ENCODE data around the gene SRRM5.
"Not testable (repeated sequence)": the region's sequence is repeated elsewhere in the genome, so short reads cannot be mapped to it uniquely, and the experiment has no call there.

Gene SRRM5

DNA sequence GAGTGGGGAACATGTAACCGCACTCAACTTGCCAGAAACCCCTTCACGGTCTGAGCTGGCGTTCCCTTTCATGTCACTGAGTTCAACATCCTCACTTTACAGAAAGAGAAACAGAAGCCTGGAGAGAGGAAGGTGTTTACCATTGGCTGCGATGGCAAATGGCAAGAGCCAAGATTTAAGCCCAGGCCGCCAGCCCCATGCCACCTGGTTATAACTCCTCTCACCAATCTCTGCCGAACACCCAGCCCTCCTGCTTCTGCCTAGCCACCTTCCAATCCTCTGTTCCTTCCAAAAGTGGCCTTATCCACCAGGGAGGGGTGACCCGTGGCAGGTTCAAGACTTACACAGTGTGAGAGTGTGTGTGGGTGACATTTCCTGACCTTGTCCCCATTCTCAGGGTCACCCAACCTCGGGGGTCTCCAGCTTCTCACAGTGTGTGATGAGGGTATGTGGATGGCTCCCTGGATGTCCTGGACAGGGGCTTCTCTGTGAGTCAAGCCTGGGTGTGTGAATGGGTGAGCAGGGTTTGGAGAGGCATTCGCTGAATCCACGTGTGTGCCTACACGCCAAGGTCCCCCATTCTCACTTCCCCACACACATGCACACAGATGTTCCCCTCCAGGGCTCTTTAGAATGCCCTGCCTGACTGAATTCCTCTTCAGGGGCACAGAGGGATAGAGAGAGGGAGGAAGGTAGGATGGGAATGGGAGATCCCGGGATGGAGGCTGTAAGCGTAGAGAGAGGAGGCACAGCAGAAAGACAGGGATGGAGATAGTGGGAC, 26.5 kb downstream of the SRRM5 start:
- DNase-seq (ENCODE audit: low read depth in 2 of 2) = no peak

DNA sequence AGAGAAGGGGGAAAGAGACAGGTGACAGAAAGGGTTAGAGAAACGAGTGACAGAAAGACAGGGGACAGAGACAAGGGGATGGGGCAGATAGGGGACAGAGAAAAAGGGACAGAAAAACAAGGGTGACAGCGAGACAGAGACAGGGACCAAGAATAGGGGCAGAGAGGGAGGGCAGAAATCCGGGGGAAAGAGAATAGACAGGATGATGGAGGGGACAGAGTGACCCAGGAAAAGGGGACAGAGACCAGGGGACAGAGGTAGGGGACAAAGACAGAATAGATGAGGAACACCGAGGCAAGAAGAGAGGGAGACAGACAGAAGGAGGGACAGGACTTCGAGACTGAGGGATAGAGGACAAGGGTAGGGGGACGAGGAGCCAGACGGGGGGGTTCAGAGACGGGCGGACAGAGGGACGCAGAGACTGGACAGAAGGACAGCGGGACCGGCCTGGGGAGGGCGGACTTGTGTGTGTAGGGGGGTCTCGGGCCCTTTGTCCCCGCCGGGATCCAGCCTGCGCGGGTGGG, 27.2 kb downstream of the SRRM5 start:
- DNase-seq (ENCODE audit: low read depth in 2 of 2) = no peak

DNA sequence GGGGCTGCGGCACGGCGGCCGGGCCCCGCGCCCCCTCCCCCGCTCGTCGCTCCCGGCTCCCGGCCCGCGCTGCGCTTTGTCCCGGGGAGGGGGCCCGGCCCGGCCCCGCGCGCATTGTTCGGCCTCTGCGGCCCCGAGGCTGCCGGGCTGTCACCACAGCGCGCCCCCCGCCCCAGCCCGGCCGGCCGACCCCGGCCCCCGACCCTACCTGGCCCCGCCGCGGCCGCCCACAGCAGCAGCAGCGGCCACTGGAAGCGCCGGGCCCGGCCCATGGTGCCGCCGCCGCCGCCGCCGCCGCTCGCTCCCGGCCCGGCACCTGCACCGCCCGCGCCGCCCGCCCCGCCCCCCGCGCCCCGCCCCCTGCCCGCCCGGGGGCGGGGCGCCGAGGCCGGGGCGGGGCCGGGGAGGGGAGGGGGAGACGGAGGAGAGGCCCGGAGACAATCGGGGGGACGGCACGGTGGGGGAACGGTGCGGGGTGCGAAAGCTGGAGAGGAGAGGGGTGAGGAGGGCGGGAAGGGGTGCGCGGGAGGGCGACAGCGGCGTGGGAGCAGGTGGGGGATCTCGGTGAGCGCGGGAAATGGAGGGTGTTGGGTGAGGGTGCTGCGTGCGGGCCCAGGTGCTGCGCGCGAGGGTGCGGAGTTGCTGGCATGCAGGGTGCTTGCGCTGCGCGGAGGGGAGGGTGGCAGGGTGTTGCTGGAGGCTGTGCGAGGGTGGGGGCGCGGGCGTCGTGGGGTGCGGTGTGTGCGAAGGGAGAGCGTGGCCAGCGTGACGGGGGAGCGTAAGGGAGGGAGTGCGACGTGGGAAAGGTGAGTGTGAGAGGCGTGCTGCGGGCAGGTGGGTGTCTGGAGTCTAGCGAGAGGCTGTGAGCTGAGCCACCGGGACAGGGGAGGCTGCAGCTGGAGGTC, 27.9 kb downstream of the SRRM5 start, which contains the start of gene CADM4:
Gene CADM4 (minus strand): TSS at position 332 of the 905 bp plus-strand sequence. CDS start 60 bp downstream, at position 272.
- no peak for DNase-seq (ENCODE audit: low read depth in 2 of 2)

DNA sequence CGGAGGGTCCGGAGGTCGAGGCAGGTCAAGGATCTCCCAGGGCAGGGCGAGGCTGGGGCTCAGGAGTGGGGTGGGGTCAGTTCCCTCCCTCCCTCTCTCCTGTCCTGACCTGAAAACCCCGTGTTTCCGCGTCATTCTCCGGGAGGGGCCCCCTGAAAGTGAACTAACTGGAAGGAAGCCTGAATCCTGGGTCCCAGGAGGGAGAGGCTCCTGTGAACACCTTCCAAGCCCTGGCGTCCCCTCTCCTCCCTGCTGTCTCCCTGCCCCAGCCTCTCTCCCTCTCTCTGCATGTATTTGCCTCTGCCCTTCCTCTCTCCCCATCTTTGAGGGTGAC, 28.5 kb downstream of the SRRM5 start:
- no peak for DNase-seq (ENCODE audit: low read depth in 2 of 2)

DNA sequence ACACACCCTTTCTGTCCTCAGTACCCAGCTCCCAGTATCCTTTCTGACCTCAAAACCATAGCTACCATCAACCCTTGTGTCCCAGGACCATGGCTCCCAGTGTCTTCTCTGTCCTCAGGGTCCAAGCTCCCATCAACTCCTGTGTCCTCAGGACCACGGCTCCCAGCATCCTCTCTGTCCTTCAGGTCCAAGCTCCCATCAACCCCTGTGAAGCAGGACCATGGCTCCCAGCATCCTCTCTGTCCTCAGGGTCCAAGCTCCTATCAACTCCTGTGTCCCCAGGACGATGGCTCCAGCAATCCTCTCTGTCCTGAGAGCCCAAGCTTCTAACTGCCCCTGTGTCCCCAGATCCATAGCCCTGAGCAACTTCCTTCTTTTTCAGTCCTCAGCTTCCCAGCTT, 29.4 kb downstream of the SRRM5 start:
- DNase-seq (ENCODE audit: low read depth in 2 of 2) = no peak

DNA sequence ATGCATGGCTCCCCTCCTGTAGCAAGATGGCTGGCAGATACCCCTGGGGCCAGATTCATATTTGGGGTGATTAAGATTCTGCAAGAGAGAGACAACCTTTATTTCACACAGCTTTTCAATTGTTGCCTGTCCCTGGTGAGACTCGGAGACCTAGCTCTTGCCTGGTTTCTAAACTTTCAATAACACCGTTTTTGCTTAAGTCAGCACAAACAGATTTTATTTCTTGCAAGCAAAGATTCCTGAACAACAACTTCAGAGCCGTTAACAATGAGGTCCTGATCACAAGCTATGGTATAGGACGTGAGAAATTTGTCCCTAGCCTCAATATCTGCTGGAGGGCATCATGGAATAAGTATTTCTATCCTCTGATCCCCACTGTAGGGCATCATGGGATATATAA, 30.6 kb downstream of the SRRM5 start:
- DNase-seq (ENCODE audit: low read depth in 2 of 2) = no peak

DNA sequence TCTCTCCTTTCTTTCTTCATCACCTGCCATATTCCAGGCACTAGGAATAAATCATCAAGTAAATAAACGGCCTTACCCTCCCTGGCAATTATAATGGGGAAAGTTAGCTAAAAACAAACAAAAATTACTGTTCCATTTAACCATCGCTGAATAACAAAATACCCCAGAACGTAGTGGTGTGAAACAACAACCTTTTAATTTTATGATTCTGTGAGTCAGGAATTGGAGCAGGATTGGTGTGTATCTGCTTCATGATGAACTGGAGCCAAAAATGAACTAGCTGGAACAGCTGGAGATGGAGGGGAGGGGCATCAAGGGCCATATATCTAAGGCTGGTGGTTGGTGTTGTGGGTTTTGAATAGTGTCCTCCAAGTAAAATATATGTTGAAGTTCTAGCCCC, 31.4 kb downstream of the SRRM5 start:
- no peak for DNase-seq (ENCODE audit: low read depth in 2 of 2)

DNA sequence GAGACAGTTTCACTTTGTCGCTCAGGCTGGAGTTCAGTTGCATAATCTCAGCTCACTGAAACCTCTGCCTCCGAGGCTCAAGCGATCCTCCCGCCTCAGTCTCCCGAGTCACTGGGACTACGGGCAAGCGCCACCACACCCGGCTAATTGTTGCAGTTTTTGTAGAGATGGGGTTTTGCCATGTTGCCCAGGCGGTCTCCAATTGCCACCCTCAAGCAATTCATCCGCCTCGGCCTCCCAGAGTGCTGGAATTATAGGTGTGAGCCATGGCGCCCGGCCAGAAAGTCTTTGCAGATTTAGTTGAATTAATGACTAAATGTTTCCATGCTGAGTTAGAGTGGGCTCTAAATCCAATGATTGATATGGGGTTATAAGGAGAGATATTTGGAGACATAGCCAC, 32.3 kb downstream of the SRRM5 start:
- DNase-seq (ENCODE audit: low read depth in 2 of 2) = no peak

DNA sequence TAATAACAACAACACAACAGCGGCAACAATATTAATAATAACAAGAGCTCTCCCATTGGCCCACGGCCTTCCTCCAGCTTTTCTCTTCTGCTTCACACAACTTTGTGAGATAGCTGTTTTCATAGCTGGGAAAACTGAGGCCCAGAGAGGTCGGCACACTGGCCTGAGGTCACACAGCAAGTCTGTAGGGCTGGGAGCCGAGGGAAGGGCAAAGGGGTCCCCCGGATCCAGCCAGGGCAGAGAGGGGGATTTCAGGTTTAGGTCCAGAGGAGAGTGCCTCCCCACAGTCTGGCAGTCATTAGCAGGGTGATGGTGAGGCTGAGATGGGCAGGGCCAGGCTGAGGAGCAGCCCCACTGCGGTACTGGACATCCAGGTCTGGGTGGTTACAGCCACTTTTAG, 36.7 kb downstream of the SRRM5 start:
- DNase-seq (ENCODE audit: low read depth in 2 of 2) = no peak

DNA sequence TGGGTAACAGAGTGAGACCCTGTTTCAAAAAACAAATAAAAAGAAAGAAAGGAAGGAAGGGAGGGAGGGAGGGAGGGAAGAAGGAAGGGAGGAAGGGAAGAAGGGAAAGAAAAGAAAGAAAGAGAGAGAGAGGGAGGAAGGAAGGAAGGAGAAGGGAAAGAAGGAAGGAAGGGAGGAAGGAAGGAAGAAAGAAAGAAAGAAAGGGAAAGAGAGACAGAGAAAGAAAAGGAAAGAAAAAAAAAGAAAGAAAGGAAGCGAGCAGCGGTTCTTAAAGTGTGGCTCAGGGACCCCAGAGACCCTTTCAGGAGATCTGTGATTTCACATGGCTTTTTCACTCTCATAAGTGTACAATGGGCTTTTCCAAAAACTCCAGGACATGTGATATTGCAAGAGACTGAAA, 37.6 kb downstream of the SRRM5 start:
- no peak for DNase-seq (ENCODE audit: low read depth in 2 of 2)

DNA sequence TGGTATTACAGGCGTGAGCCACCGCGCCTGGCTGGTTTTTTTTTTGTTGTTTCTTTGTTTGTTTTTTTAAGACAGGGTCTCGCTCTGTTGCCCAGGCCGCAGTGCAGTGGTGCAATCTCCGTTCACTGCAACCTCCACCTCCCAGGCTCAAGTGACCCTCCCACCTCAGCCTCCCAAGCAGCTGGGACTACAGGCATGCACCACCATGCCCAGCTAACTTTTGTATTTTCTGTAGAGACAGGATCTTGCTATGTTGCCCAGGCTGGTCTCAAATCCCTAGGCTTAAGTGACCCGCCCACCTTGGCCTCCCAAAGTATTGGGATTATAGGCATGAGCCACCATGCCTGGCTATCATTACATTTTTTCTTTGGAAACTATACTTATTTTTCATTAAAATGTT, 38.4 kb downstream of the SRRM5 start:
- not testable (repeated sequence) for DNase-seq (ENCODE audit: low read depth in 2 of 2)

DNA sequence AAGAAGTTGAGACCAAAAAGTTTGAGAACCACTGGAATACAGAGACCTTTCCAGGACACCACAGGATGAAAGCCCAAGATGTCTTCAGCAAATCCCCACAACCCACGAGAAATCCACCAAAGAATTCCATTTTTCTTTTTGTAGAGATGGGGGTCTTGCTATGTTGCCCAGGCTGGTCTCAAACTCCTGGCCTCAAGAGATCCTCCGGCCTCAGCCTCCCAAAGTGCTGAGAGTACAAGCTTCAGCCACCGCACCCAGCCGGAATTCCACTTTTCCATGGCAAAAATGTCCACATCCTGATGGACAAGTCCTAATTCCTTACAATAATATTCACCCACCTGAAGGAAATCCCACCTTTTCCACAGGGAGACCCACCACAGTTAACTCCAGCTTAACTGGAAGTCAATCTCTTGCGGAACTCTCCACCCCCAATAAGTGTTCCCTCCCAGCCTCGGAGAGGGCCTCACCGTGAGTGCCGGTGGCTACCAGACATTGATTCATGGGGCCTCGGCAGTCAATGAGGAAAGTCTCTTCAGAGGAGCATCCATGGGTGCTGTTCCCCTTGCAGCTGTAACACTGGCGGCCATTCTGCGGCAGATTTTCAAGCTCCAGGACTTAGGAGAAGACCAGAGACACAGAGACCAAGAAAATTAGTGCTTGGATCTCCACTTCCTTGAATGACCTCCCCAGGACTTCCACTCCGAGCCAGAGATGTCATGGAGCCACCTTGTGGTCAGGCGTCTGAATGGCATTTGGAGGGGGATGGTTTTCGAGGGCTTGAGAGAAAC, 40.1 kb downstream of the SRRM5 start:
- DNase-seq (ENCODE audit: low read depth in 2 of 2) = no peak

DNA sequence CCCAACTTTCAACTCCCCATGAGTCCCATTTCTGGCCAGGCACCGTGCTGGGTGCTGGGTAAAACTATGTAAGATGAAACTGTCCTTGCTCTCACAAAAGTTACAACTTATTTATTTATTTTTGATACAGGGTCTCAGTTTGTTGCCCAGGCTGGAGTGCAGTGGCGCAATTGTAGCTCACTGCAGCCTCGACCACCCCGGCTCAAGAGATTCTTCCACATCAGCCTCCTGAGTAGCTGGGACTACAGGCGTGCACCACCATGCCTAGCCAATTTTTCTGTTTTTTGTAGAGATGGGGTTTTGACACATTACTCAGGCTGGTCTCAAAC, 40.6 kb downstream of the SRRM5 start:
- DNase-seq (ENCODE audit: low read depth in 2 of 2) = no peak

DNA sequence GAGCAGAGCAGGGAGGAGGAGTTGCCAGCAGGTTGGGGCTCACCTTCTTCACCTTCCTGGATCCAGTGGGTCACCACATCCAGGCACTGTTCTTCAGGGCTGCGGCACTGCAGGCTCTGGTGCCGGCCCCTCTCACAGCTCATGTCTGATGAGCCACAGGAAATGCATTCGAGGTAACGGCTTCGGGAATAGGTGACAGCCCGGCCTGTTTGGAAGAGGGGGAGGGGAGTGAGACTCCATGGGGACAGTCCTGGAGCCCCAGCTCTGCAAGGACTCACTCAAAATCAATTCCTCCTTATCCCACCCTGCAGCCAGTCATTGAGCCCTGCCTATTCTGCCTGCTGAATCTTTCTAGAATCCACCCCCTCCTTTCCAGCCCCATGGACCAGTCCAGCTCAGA, 44.5 kb downstream of the SRRM5 start:
- DNase-seq (ENCODE audit: low read depth in 2 of 2) = no peak

DNA sequence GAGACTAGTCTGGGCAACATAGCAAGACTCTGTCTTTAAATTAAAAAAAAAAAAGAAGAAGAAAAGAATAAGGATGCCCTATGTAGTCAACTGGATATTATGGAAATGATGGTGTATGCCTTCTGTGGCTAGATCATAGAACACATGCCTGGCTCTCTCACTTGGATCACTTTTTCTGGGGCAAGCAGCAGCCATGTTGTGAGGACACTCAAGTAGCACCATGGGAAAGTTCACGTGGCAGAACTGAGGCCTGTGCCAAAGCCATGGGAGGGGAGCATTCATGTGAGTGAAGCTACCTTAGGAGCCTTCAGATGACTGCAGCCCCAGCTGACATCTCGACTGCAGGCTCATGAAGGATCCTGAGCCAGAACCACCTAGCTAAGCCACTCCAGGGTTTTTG, 46.1 kb downstream of the SRRM5 start:
- DNase-seq (ENCODE audit: low read depth in 2 of 2) = no peak

DNA sequence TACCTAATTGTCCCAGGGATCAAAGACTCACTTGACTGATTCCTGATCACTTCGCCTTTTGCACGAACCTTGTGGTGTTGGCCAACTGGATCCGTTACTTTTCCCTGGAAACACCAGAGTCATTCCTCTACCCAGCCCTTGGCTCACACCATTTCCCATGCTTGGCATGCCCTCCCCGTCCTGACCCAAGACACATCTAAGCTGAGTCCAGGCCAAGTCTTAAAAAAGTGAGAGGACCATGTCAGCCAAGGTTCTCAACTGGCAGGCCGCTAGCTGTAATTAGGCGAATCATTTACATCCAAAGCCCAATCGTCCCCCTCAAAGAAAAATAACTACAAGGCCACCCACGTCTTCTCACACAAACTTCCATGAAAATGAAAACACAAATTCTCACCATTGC, 46.6 kb downstream of the SRRM5 start:
- no peak for DNase-seq (ENCODE audit: low read depth in 2 of 2)

DNA sequence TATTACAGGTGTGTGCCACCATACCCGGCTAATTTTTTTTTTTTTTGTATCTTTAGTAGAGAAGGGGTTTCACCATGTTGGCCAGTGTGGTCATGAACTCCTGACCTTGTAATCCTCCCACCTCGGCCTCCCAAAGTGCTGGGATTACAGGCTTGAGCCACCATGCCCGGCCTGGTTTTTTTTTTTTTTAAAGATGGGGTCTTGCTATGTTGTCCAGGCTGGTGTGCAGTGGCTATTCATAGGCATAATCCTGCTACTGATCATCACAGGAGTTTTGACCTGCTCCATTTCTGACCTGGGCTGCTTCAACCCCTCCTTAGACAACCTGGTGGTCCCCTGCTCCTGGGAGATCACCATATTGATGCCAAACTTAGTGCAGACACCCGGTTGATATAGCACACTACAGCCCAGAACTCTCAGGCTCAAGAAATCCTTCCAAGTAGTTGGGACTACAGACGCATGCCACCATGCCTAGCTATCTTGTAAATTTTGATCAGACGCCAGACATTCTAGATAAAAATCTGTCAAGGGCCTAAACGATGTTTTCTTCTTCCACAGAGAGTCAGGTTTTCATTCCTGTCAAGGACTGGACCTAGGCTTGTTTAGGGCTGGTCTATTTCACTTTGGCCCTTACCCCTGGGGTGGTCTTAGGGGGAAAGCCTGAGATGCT, 48.5 kb downstream of the SRRM5 start:
- no peak for DNase-seq (ENCODE audit: low read depth in 2 of 2)

DNA sequence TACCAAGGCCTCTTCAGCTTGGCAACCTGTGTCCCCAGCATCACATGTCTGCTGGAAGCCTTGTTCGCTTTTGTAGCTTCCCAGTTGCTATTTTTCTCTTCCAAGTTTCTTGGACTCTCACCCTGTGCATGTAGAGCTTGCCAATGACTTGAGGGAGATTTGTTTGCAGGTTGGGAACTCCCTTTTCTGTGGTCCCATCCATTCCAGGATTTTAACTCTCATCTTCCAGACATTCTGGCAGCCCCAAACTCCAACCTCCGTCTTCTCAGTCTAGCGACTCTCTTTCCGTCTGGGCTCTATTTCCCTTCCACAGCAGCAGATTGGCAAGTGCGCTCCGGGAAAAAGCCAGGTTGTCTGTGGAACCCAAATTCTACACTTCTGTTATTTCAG, 49.1 kb downstream of the SRRM5 start:
- DNase-seq (ENCODE audit: low read depth in 2 of 2) = no peak

DNA sequence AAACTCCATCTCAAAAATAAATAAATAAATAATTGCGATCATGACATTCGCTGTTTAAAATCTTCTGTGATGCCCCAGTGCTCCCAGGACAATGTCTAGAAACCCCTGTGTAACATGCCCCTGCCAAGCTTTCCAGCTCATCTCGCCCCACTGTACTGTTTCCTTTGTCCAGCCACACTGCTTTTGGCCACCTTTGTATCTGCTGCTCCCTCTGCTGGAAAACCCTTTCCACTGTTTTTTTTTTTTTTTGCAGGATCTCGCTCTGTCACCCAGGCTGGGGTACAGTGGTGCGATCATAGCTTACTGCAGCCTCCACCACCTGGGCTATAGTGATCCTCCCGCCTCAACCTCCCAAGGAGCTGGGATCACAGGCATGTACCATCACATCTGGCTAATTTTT, 50.6 kb downstream of the SRRM5 start:
- no peak for DNase-seq (ENCODE audit: low read depth in 2 of 2)

DNA sequence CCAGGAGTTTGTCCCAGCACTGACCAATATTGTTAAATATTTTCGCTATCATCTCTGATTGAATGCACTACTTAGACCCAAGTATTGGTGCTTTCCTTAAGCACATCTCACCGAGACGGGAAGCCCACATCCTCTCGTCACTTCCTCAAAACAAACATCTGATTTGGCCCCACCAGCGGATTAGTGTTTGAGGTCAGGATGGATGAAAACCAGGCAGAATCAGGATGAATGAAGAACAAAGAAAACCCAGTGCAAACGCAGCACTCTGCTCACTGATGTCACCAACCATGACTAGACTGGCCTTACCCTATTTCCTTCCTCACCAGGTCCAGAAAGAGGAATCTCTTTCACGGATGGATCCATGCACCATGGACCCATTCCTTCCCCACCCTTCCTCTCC, 52.1 kb downstream of the SRRM5 start:
- no peak for DNase-seq (ENCODE audit: low read depth in 2 of 2)

Data from fibroblast of skin of left quadriceps (primary cell).